Glutamatergic neuron (in vitro differentiated cells): Measurements from ENCODE around the gene SUGP1. TPM values are rescaled to one million over a fixed set of nuclear protein-coding genes. Genes with fewer than 3 reads are reported as not detected.

Experiments used
- DNase-seq: peaks from one replicate; pipeline ENCODE4 v3.0.0; 2022
- H3K27ac Mint-ChIP-seq: one replicate; pipeline ENCODE4 v1.8.0; 2020; ENCODE audit warnings: mild to moderate bottlenecking, mixed read lengths, inconsistent platforms; ENCODE audit not compliant: unreplicated experiment
- H3K27me3 Mint-ChIP-seq: one replicate; pipeline ENCODE4 v1.8.0; 2020; ENCODE audit warnings: mild to moderate bottlenecking, moderate library complexity, mixed read lengths, inconsistent platforms; ENCODE audit not compliant: unreplicated experiment
- H3K36me3 Mint-ChIP-seq: one replicate; pipeline ENCODE4 v1.8.0; 2020; ENCODE audit warnings: mild to moderate bottlenecking, mixed read lengths, inconsistent platforms; ENCODE audit not compliant: unreplicated experiment
- H3K4me1 Mint-ChIP-seq: one replicate; pipeline ENCODE4 v1.8.0; 2020; ENCODE audit warnings: mild to moderate bottlenecking, low read depth, mixed read lengths, inconsistent platforms; ENCODE audit not compliant: unreplicated experiment
- H3K4me3 Mint-ChIP-seq: one replicate; pipeline ENCODE4 v1.8.0; 2020; ENCODE audit warnings: mild to moderate bottlenecking, mixed read lengths, inconsistent platforms; ENCODE audit not compliant: unreplicated experiment
- H3K9me3 Mint-ChIP-seq: one replicate; pipeline ENCODE4 v1.8.0; 2020; ENCODE audit warnings: mild to moderate bottlenecking, moderate library complexity, mixed read lengths, inconsistent platforms; ENCODE audit not compliant: unreplicated experiment
- CTCF ChIP-seq: fragments of 200-600 bp; sonication (generic); IDR thresholded peaks from one replicate; pipeline ENCODE4 v1.5.0; 2021; ENCODE audit not compliant: partially characterized antibody, unreplicated experiment
- total RNA-seq: library from RNA; stranded (reverse); fragmentation: NEBNext Ultra II Directional; extraction: Animal tissue kit (Norgen Biotek cat#: 25700); gene quantifications from one replicate; pipeline ENCODE4 v1.2.1, GENCODE V29; 2021; ENCODE audit not compliant: unreplicated experiment

SUGP1 gene
- total RNA-seq, 1 donor from 2014 or later: 134 TPM

GRCh38 chr19:19278315-19278714, 42.0 kb downstream of the SUGP1 start:
- H3K4me3 Mint-ChIP-seq: peak overlapping the region; percentile 74
- peaks cover 21% of the 10 kb centered on the region for H3K9me3 Mint-ChIP-seq
- peak overlapping the region; percentile 91 for H3K27ac Mint-ChIP-seq
- H3K4me1 Mint-ChIP-seq: peaks cover 24% of the 10 kb centered on the region
- peaks cover 27% of the 10 kb centered on the region for H3K27me3 Mint-ChIP-seq
- no peak for TF ChIP-seq CTCF
- no peaks in the 10 kb centered on the region for H3K36me3 Mint-ChIP-seq
- peak; percentile 70 for DNase-seq

GRCh38 chr19:19276851-19277250, 43.5 kb downstream of the SUGP1 start:
- TF ChIP-seq CTCF: no peak
- Mint-ChIP-seq H3K27me3 (peaks cover 29% of the 10 kb centered on the region), H3K9me3 (peaks cover 21% of the 10 kb centered on the region), H3K36me3 (no peaks in the 10 kb centered on the region), H3K27ac (peak overlapping the region; percentile 89), H3K4me3 (no peak overlapping the region), H3K4me1 (peaks cover 28% of the 10 kb centered on the region)
- no peak for DNase-seq

GRCh38 chr19:19276386-19276785, 43.9 kb downstream of the SUGP1 start:
- no peak for TF ChIP-seq CTCF
- H3K9me3 Mint-ChIP-seq: peaks cover 22% of the 10 kb centered on the region
- peaks cover 28% of the 10 kb centered on the region for H3K4me1 Mint-ChIP-seq
- peak overlapping the region; percentile 71 for H3K4me3 Mint-ChIP-seq
- peaks cover 29% of the 10 kb centered on the region for H3K27me3 Mint-ChIP-seq
- peak overlapping the region; percentile 89 for H3K27ac Mint-ChIP-seq
- no peaks in the 10 kb centered on the region for H3K36me3 Mint-ChIP-seq
- no peak for DNase-seq

GRCh38 chr19:19274716-19275565, 45.4 kb downstream of the SUGP1 start:
- DNase-seq: no peak
- H3K4me3 Mint-ChIP-seq: no peak overlapping the region
- H3K36me3 Mint-ChIP-seq: no peaks in the 10 kb centered on the region
- peaks cover 25% of the 10 kb centered on the region for H3K9me3 Mint-ChIP-seq
- TF ChIP-seq CTCF: no peak
- H3K4me1 Mint-ChIP-seq: peaks cover 19% of the 10 kb centered on the region
- peaks cover 26% of the 10 kb centered on the region for H3K27me3 Mint-ChIP-seq
- H3K27ac Mint-ChIP-seq: no peak overlapping the region

GRCh38 chr19:19274146-19274545, 46.2 kb downstream of the SUGP1 start:
- Mint-ChIP-seq H3K27ac (peak overlapping the region; percentile 43), H3K9me3 (peaks cover 26% of the 10 kb centered on the region), H3K27me3 (peaks cover 27% of the 10 kb centered on the region), H3K4me3 (peak overlapping the region; percentile 58), H3K4me1 (peaks cover 15% of the 10 kb centered on the region), H3K36me3 (no peaks in the 10 kb centered on the region)
- no peak for TF ChIP-seq CTCF
- no peak for DNase-seq
